C4-2B (cell line): ENCODE data around the gene RRP8.

Source experiments
- H3K27ac ChIP-seq: fragments of 450-650 bp; 2 replicates; pipeline ENCODE4 v1.5.1; 2017
- CTCF ChIP-seq: fragments of 450-650 bp; conservative IDR thresholded peaks from 2 replicates; pipeline ENCODE4 v1.5.1; 2017; ENCODE audit warnings: mild to moderate bottlenecking
- ZFX ChIP-seq: fragments of 450-650 bp; IDR thresholded peaks from 2 replicates; pipeline ENCODE4 v1.6.1; 2017

Gene RRP8

GRCh38 chr11:6611092-6611962 lies 7.9 kb upstream of the RRP8 start:
- H3K27ac ChIP-seq = peak overlapping the region; percentile 89
- TF ChIP-seq CTCF = no peak
- no peak for TF ChIP-seq ZFX

- TF ChIP-seq ZFX (no peak), CTCF (no peak)
- H3K27ac ChIP-seq = no peak overlapping the region
These were observed 7.2 kb upstream of the RRP8 start for GRCh38 chr11:6610591-6610990.

DNA sequence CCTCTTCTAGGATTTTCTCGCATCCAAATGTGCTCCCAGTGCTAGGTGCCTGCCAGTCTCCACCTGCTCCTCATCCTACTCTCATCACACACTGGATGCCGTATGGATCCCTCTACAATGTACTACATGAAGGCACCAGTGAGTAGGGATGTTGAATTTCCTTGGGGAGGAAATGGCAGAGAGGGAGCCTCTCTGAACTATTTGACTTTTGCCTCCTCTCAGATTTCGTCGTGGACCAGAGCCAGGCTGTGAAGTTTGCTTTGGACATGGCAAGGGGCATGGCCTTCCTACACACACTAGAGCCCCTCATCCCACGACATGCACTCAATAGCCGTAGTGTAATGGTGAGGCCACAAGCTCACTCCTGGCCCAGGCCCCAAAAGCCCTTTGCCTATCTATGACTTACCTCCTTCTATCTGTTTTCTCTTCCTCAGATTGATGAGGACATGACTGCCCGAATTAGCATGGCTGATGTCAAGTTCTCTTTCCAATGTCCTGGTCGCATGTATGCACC lies 6.1 kb upstream of the RRP8 start:
- no peak overlapping the region for H3K27ac ChIP-seq
- TF ChIP-seq ZFX (no peak), CTCF (no peak)

- TF ChIP-seq CTCF = no peak
- no peak overlapping the region for H3K27ac ChIP-seq
These were observed 5.5 kb upstream of the RRP8 start for GRCh38 chr11:6608726-6609501.

- H3K27ac ChIP-seq = no peak overlapping the region
- TF ChIP-seq ZFX (no peak), CTCF (no peak)
These were observed 4.6 kb upstream of the RRP8 start for GRCh38 chr11:6608011-6608410.

- peak overlapping the region; percentile 32 for H3K27ac ChIP-seq
- no peak for TF ChIP-seq ZFX
- no peak for TF ChIP-seq CTCF
These were observed 3.9 kb upstream of the RRP8 start for GRCh38 chr11:6607190-6607795.
